Measurements from ENCODE around the gene MIPOL1.

MIPOL1 gene

DNA sequence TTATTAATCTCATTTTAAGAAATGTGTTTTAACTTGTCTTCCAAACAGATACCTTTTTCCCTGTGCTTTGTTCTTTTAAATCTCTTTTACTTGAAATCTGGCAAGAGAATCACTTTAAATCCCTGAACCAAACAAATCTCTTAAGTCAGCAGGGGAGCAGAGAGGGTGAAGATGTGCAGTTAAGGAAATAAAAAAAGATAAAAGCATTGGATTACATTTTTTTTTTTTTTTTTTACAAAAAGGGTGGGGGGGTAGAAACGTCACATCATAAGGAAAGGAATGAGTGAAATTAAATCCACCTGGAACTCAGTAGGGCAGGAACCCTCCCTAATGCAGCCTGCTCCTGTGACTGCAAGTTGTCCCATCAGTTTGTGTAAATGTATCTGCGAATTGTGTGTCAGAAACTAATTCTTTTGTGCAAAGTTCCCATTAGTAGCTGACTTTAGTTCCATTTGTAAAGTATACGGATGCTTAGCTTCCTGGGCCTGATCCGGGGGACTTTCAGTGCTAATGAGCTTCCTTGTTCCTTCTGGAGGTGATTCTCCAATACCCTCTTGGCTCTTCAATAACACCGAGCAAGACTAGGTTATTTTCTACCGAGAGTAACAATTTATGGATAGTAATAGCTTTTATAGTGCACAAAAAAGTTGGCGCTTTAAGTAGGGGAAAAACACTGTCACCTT lies 399.2 kb downstream of the MIPOL1 start:
- Histone ChIP-seq H3K79me2 (ENCODE audit: insufficient read depth, low read length) (no peaks in the 10 kb centered on the region), H4K20me1 (ENCODE audit: insufficient read depth, low read length, poor library complexity, severe bottlenecking) (no peaks in the 10 kb centered on the region), H2AFZ (ENCODE audit: low read length) (no peak overlapping the region), H3K4me3 (ENCODE audit: low read length, poor library complexity, severe bottlenecking) (no peak overlapping the region), H3K4me2 (ENCODE audit: low read depth, low read length, poor library complexity, severe bottlenecking) (no peak overlapping the region), H3K9ac (ENCODE audit: low read depth, low read length, poor library complexity, severe bottlenecking) (no peak overlapping the region), H3F3A (ENCODE audit: low read depth) (no peaks in the 10 kb centered on the region), H3K9me2 (replicated peaks; ENCODE audit: low read depth, low read length) (no peaks in the 10 kb centered on the region), H3K9me3 (ENCODE audit: insufficient read depth, low read depth, low read length) (no peaks in the 10 kb centered on the region), H3K36me3 (ENCODE audit: insufficient read depth, low read length) (no peaks in the 10 kb centered on the region), H3K4me1 (ENCODE audit: insufficient read depth, low read length, poor library complexity, severe bottlenecking) (no peaks in the 10 kb centered on the region), H3K27me3 (ENCODE audit: insufficient read depth, low read length, poor library complexity, severe bottlenecking) (no peaks in the 10 kb centered on the region)
- no peak for TF ChIP-seq EZH2phosphoT487 (IDR thresholded peaks at IDR 0.05; ENCODE audit: borderline replicate concordance)
- TF ChIP-seq, protein P1, sequence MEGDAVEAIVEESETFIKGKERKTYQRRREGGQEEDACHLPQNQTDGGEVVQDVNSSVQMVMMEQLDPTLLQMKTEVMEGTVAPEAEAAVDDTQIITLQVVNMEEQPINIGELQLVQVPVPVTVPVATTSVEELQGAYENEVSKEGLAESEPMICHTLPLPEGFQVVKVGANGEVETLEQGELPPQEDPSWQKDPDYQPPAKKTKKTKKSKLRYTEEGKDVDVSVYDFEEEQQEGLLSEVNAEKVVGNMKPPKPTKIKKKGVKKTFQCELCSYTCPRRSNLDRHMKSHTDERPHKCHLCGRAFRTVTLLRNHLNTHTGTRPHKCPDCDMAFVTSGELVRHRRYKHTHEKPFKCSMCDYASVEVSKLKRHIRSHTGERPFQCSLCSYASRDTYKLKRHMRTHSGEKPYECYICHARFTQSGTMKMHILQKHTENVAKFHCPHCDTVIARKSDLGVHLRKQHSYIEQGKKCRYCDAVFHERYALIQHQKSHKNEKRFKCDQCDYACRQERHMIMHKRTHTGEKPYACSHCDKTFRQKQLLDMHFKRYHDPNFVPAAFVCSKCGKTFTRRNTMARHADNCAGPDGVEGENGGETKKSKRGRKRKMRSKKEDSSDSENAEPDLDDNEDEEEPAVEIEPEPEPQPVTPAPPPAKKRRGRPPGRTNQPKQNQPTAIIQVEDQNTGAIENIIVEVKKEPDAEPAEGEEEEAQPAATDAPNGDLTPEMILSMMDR (conservative IDR thresholded peaks at IDR 0.05; ENCODE audit: low read length), result no peak

DNA sequence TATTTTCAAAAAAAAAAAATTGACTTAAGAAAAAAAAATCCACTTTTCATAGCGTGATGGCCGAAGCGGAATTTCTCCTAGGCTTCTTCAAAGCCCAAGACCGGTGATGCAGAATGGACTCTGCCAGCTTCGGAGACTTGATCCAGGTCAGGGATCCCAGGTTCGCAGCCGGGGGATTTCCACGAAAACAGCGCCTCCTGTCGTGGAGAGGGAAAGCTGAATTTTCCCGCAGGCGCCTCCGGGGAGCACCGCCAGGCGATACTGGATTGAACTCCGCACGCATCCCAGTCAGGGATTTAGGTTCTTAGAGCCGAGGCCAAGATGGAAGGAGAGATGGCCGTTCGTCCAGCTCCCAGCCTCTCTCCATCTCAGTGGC lies 399.8 kb downstream of the MIPOL1 start:
- no peaks in the 10 kb centered on the region for H4K20me1 ChIP-seq (ENCODE audit: insufficient read depth, low read length, poor library complexity, severe bottlenecking)
- no peaks in the 10 kb centered on the region for H3K36me3 ChIP-seq (ENCODE audit: insufficient read depth, low read length)
- no peaks in the 10 kb centered on the region for H3K79me2 ChIP-seq (ENCODE audit: insufficient read depth, low read length)
- H3K9ac ChIP-seq (ENCODE audit: low read depth, low read length, poor library complexity, severe bottlenecking), result no peak overlapping the region
- H3K9me2 ChIP-seq (replicated peaks; ENCODE audit: low read depth, low read length), result no peaks in the 10 kb centered on the region
- no peaks in the 10 kb centered on the region for H3F3A ChIP-seq (ENCODE audit: low read depth)
- TF ChIP-seq EZH2phosphoT487 (IDR thresholded peaks at IDR 0.05; ENCODE audit: borderline replicate concordance), result no peak
- TF ChIP-seq, protein P1 (conservative IDR thresholded peaks at IDR 0.05; ENCODE audit: low read length), result no peak
- no peaks in the 10 kb centered on the region for H3K4me1 ChIP-seq (ENCODE audit: insufficient read depth, low read length, poor library complexity, severe bottlenecking)
- H3K4me3 ChIP-seq (ENCODE audit: low read length, poor library complexity, severe bottlenecking), result no peak overlapping the region
- no peak overlapping the region for H2AFZ ChIP-seq (ENCODE audit: low read length)
- H3K4me2 ChIP-seq (ENCODE audit: low read depth, low read length, poor library complexity, severe bottlenecking), result no peak overlapping the region
- H3K9me3 ChIP-seq (ENCODE audit: insufficient read depth, low read depth, low read length), result no peaks in the 10 kb centered on the region
- no peaks in the 10 kb centered on the region for H3K27me3 ChIP-seq (ENCODE audit: insufficient read depth, low read length, poor library complexity, severe bottlenecking)

DNA sequence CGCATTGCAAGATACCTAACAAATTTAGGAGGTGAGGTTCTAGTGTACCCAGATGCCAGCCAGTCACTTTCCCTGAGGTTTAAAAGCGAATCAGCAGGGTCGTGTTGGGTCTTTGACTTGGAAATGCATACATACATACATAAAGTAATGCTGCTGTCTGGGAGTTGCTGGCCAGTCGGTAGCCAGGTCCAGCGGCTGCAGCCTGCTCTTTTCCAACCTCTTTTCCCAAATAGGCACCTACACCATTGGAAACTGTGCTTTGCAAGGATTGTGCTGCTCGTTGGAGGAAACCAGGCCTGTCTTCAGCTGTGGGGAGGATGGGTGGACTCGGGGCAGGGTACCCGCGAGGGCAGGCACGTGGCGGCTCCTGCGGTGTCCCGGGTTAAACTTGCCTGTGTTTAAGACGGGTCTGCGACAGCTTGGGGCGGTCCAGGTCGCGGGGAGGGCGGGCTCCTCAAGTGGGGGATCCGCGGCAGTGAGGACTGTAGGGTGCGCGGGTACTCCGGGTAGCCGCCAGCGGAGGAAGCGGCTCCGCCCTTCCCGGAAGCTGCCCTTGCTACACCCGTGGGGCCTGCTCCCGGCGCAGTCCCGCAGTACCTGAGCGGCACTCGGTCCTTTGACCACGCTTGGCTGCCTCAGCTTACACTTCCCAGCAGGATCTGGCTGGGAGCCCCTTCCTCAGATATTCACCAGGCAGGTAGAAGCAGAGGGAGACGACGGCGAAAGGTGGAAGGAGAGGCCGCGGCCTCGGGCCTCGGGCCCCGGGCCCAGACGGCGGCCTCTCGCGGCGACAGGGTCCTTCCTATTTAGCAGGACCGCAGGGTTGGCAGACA lies 400.4 kb downstream of the MIPOL1 start:
- H3K4me1 ChIP-seq (ENCODE audit: insufficient read depth, low read length, poor library complexity, severe bottlenecking), result no peaks in the 10 kb centered on the region
- TF ChIP-seq, protein P1 (conservative IDR thresholded peaks at IDR 0.05; ENCODE audit: low read length), result no peak
- TF ChIP-seq EZH2phosphoT487 (IDR thresholded peaks at IDR 0.05; ENCODE audit: borderline replicate concordance), result no peak
- H3K9ac ChIP-seq (ENCODE audit: low read depth, low read length, poor library complexity, severe bottlenecking), result no peak overlapping the region
- H3F3A ChIP-seq (ENCODE audit: low read depth), result no peaks in the 10 kb centered on the region
- H3K27me3 ChIP-seq (ENCODE audit: insufficient read depth, low read length, poor library complexity, severe bottlenecking), result no peaks in the 10 kb centered on the region
- no peaks in the 10 kb centered on the region for H3K9me2 ChIP-seq (replicated peaks; ENCODE audit: low read depth, low read length)
- no peaks in the 10 kb centered on the region for H3K9me3 ChIP-seq (ENCODE audit: insufficient read depth, low read depth, low read length)
- no peak overlapping the region for H2AFZ ChIP-seq (ENCODE audit: low read length)
- no peak overlapping the region for H3K4me2 ChIP-seq (ENCODE audit: low read depth, low read length, poor library complexity, severe bottlenecking)
- H3K79me2 ChIP-seq (ENCODE audit: insufficient read depth, low read length), result no peaks in the 10 kb centered on the region
- no peaks in the 10 kb centered on the region for H3K36me3 ChIP-seq (ENCODE audit: insufficient read depth, low read length)
- H3K4me3 ChIP-seq (ENCODE audit: low read length, poor library complexity, severe bottlenecking), result no peak overlapping the region
- H4K20me1 ChIP-seq (ENCODE audit: insufficient read depth, low read length, poor library complexity, severe bottlenecking), result no peaks in the 10 kb centered on the region
